EH (cell line): ENCODE data around the gene CFAP91.
"Not testable (repeated sequence)": the region's sequence is repeated elsewhere in the genome, so short reads cannot be mapped to it uniquely, and the experiment has no call there.

Source experiments
- DNase-seq: peaks from one replicate; pipeline ENCODE4 v3.0.0-alpha.2; 2015; ENCODE audit warnings: low read depth

Gene CFAP91

GRCh38 chr3:119677641-119677934 lies 25.2 kb upstream of the CFAP91 start:
- no peak for DNase-seq

GRCh38 chr3:119678209-119678608 lies 24.6 kb upstream of the CFAP91 start:
- DNase-seq: not testable (repeated sequence)

GRCh38 chr3:119679874-119680273 lies 22.9 kb upstream of the CFAP91 start:
- no peak for DNase-seq

GRCh38 chr3:119681279-119681678 lies 21.5 kb upstream of the CFAP91 start:
- DNase-seq: peak; percentile 58

GRCh38 chr3:119683421-119683820 lies 19.4 kb upstream of the CFAP91 start:
- no peak for DNase-seq

DNA sequence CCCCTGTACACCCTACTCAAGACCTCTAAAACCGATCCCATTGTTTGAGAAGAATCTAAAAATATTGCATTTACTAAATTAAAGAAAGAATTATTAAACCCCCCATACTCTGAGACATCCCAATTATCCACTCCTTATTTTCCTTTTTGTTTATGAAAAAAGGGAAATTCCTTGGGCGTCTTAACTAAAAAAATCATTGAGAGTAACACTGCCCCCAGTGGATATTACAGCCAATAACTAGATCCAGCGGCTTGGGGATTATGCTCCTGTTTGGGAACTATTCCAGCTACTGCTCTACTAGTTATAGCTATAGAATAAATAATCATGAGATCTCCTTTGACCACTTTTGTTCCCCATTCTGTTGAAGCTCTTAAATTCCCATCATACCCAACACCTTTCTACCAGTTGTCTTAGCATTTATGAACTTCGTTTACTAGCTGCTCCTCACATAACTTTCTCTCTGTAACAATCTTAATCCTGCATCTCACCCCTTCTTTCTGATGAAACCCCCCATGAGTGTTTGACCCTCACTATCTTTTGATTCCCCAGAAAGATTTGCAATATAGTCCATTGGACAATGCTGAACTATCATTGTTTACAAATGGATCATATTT lies 12.7 kb upstream of the CFAP91 start:
- DNase-seq: peak; percentile 44

- DNase-seq: peak; percentile 39
Measured at GRCh38 chr3:119695480-119695879, 7.3 kb upstream of the CFAP91 start.

DNA sequence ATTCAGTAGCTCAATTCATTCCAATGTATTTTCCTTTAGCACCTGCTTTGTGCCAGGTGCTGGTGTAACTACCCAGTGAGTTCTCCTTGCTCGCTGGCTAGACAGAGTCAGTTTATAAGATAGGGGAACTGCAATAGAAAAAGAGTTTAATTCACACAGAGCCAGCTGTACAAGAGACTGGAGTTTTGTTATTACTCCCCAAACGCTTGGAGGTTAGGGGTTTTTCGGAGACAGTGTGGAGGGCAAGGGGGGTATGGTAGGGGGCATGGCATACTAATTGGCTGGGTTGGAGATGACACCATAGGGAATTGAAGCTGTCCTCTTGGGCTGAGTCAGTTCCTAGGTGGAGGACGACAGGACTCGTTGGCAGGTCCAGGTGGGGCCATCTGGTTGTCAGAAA lies 5.4 kb upstream of the CFAP91 start:
- no peak for DNase-seq

- DNase-seq: peak; percentile 49
Measured at GRCh38 chr3:119700269-119700919, 2.4 kb upstream of the CFAP91 start.

GRCh38 chr3:119700920-119701734 lies 1.7 kb upstream of the CFAP91 start:
- DNase-seq: no peak

DNA sequence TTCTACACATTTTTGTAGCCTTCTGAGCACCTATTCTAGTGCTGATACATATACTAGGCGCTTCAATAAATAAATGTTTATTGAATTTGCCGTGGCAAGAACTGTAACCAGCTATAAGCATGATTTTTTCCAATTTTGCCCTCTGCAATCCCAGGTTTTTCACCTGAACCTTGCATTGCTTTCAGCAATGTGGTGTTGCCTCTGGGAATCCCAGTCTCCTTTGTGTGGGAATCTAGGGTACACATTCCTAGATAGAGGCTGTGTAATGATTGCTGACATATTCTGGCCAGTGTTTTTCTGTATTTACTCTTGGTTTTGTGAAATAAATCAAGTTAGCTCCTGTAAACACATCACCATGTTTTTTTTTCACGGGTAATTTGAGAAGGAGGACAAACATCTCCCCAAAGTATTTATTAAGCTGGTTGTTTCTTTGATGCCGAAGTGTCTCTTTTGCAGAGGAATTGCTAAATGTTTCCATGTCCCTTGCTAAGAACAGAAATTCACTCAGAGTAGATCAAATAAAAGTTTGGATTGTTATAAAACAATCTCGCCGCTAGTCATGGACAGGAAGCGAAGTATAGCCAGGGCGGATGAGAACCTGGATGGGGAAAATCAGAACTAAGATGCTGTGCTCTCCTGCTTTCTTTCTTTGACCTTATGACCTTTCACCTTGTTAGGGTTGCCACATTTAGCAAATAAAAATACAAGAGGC lies 1.2 kb downstream of the CFAP91 start:
- DNase-seq: no peak

GRCh38 chr3:119715105-119715504 lies 12.3 kb downstream of the CFAP91 start:
- DNase-seq: no peak

- no peak for DNase-seq
Measured at GRCh38 chr3:119716998-119717397, 14.2 kb downstream of the CFAP91 start.

DNA sequence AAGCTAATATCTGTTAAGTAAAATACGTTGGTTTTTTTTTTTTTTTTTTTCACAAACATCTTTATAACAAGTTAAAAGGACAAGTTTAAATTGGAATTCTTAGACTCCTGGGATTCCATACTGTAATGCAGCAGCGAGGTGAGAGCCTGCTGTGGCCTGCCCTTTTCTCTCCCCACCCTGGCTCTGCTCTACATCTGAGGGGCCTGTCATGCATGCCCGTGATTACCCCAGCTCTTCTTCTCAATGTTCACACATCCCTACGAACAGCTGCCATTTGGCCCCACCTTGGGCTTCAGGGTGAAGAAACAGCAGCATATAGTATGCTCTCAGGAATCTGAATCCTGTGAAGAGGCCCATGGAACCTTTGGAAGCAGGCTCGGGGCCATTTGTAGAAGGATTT lies 14.7 kb downstream of the CFAP91 start:
- no peak for DNase-seq

DNA sequence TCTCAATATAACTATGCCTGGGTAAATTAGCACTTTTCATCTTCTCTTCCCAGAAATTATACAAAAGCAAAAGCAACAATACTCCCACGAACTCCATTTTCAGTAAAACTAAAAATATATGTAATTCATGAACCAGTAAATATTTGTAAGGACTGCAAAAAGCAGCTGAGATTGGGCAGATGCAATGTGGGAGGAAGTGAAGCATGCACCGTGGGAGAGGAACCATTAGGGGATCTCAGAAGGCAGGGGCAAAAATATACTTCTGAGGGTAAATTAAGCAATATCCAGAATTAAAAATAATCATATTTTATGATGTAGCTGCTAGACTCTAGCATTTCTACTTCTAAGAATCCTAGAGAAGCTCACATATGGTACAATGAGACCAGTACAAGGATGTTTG lies 20.2 kb downstream of the CFAP91 start:
- no peak for DNase-seq

- DNase-seq: no peak
Measured at GRCh38 chr3:119726909-119727308, 24.1 kb downstream of the CFAP91 start.

DNA sequence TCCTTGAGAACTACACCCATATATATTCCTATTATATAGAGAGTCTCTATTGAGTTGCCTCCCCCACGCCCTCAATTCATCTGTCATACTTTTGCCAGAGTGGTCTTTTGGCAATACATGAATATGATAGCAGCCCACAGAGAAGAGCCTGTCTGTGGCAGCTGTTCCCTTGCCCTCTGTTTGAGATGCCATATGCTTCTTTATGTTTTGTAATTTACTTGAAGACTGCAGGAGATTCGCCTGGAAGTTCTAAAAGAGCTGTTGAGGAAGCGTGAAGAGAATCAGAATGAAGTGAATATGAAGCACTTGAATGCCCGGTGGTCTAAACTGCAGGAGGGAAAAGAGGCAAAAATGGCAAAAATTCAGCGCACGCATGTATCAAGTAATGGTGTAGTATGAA lies 27.2 kb downstream of the CFAP91 start:
- no peak for DNase-seq

GRCh38 chr3:119731560-119732343 lies 28.9 kb downstream of the CFAP91 start:
- peak; percentile 55 for DNase-seq

DNA sequence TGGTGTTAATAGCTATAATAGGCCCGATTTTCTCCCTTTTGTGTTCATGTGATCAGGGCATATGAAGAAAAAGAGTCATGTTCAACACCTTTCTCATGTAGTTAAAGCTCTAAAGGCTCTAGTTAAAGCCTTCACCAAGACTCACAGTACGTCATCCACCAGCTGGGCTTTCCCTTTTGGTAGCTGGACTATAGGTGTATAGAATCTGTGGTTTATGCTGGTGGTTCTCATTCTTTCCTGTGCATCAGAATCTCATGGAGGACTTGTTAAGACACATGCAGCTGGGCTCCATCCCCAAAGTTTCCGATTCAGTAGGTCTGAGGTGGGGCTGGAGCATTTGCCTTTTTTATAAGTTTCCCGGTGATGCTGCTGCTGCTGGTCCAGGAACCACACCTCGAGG lies 31.0 kb downstream of the CFAP91 start:
- no peak for DNase-seq

DNA sequence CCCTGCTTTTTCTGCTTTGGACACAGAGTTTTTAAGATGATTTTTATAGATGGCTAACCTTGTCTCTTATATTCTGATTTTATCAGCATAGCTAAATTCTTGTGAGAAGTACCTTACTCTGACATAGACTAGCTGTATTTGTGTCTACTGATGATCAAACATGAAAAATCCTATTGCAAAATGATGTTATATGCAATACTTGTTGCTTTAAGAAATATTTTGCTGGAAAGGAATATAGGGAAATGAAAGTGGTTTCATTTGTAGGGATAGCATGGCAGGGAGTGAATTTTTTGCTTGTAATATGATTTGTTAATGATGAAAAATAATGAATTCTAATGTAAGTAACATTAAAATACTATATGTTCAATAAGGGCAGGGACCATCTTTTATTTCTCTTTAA lies 35.9 kb downstream of the CFAP91 start:
- DNase-seq: no peak

DNA sequence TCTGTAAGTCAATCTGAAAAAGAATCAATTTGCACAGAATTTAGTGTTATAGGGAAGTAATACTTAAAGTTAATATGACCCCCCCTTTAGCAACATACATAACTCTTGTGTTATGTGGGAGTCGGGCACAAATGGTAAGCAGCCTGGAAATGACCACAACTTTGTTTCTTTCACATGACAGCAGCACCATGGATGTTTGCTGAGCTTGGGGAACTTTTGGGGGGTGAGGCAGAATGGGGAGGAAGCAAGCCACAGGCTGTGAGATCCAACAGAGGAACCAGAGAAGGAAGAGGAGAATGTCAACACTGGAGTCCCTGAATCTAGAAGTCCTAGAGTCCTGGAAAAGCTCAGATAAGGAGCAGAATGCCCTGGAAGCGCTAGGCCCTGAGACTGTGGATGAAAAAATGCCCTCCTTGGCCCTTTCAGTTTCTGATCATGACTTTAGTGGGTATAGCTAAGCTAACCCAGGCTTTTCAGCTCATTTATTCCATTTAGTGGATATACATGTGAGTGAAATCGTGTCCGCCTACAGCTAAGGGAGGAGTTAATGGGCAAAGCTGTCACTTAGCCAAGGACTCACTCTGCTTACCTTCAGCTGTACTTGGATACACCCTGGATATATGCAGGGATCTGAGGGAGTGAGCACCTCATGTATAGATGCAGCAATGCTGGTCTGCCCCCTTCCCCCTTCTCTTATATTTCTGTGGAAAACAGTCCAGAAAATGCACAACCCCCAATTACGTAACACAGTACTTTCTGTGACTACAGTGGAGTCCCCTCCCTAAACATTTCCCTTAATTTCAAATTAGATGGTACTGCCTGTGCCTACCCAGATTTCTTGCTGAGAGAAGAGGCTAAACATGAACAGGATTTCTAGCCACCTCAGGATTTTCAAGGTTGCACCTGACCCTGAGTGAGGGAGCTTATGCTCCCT lies 39.1 kb downstream of the CFAP91 start:
- no peak for DNase-seq
